H9 (cell line): ENCODE results near the gene PFDN1. TPM values are rescaled to one million over a fixed set of nuclear protein-coding genes. Genes with fewer than 3 reads are reported as not detected.

Experiments used
- DNase-seq: peaks from one replicate; pipeline ENCODE4 v3.0.0-alpha.2; 2017
- H2AFZ ChIP-seq: one replicate; pipeline ENCODE4 v1.6.1; 2013; ENCODE audit warnings: mild to moderate bottlenecking, low read length, control low read depth, moderate library complexity
- H2AK5ac ChIP-seq: 2 replicates; pipeline ENCODE4 v1.6.1; 2013; ENCODE audit warnings: low read length, control low read depth, mixed read lengths; ENCODE audit not compliant: insufficient read length
- H2BK120ac ChIP-seq: one replicate; pipeline ENCODE4 v1.6.1; 2013; ENCODE audit warnings: low read depth, mild to moderate bottlenecking, low read length, control low read depth, inconsistent platforms; ENCODE audit not compliant: poor library complexity, severe bottlenecking
- H2BK12ac ChIP-seq: 2 replicates; pipeline ENCODE4 v1.6.1; 2013; ENCODE audit warnings: low read length, control low read depth, mixed read lengths, low read depth; ENCODE audit not compliant: insufficient read length
- H2BK15ac ChIP-seq: 2 replicates; pipeline ENCODE4 v1.6.1; 2013; ENCODE audit warnings: low read depth, low read length, control low read depth
- H2BK20ac ChIP-seq: one replicate; pipeline ENCODE4 v1.6.1; 2013; ENCODE audit warnings: low read depth, mild to moderate bottlenecking, low read length, control low read depth, inconsistent platforms; ENCODE audit not compliant: poor library complexity, severe bottlenecking
- H2BK5ac ChIP-seq: 2 replicates; pipeline ENCODE4 v1.6.1; 2013; ENCODE audit warnings: low read length, control low read depth, mixed read lengths; ENCODE audit not compliant: insufficient read length
- H3K14ac ChIP-seq: 2 replicates; pipeline ENCODE4 v1.6.1; 2013; ENCODE audit warnings: low read length, control low read depth; ENCODE audit not compliant: insufficient read depth
- H3K18ac ChIP-seq: 2 replicates; pipeline ENCODE4 v1.6.1; 2013; ENCODE audit warnings: low read depth, mild to moderate bottlenecking, mixed read lengths, low read length, control low read depth; ENCODE audit not compliant: insufficient read length
- H3K23ac ChIP-seq: 2 replicates; pipeline ENCODE4 v1.6.1; 2013; ENCODE audit warnings: low read length, control low read depth, mixed read lengths, low read depth; ENCODE audit not compliant: insufficient read length
- H3K23me2 ChIP-seq: 2 replicates; pipeline ENCODE4 v1.6.1; 2013; ENCODE audit warnings: low read depth, mild to moderate bottlenecking, mixed read lengths, low read length, control low read depth; ENCODE audit not compliant: insufficient read length, poor library complexity, severe bottlenecking
- H3K27ac ChIP-seq: 2 replicates; pipeline ENCODE4 v1.5.1; 2013; ENCODE audit warnings: low read length, control low read depth, mixed read lengths, low read depth; ENCODE audit not compliant: insufficient read length
- H3K27me3 ChIP-seq: 2 replicates; pipeline ENCODE4 v1.6.1; 2013; ENCODE audit warnings: low read length, control low read depth, inconsistent platforms; ENCODE audit not compliant: insufficient read depth
- H3K4ac ChIP-seq: 2 replicates; pipeline ENCODE4 v1.6.1; 2013; ENCODE audit warnings: low read depth, mild to moderate bottlenecking, control low read depth, inconsistent platforms, low read length, moderate library complexity
- H3K4me1 ChIP-seq: 2 replicates; pipeline ENCODE4 v1.6.1; 2013; ENCODE audit warnings: low read length, control low read depth, inconsistent platforms; ENCODE audit not compliant: insufficient read depth
- H3K4me2 ChIP-seq: 2 replicates; pipeline ENCODE4 v1.6.1; 2013; ENCODE audit warnings: low read length, control low read depth, mixed read lengths; ENCODE audit not compliant: insufficient read length, insufficient read depth
- H3K56ac ChIP-seq: 2 replicates; pipeline ENCODE4 v1.6.1; 2013; ENCODE audit warnings: low read depth, mild to moderate bottlenecking, mixed read lengths, low read length, control low read depth; ENCODE audit not compliant: insufficient read length
- H3K79me1 ChIP-seq: 2 replicates; pipeline ENCODE4 v1.6.1; 2013; ENCODE audit warnings: low read depth, mild to moderate bottlenecking, moderate library complexity, low read length, control low read depth, inconsistent platforms; ENCODE audit not compliant: insufficient read depth, poor library complexity, severe bottlenecking
- H3K79me2 ChIP-seq: 2 replicates; pipeline ENCODE4 v1.6.1; 2013; ENCODE audit warnings: low read length, control low read depth, inconsistent platforms; ENCODE audit not compliant: insufficient read depth
- H3K9ac ChIP-seq: 2 replicates; pipeline ENCODE4 v1.6.1; 2013; ENCODE audit warnings: low read length, control low read depth, mixed read lengths; ENCODE audit not compliant: insufficient read length; ENCODE audit errors: extremely low read depth
- H3K9me3 ChIP-seq: one replicate; pipeline ENCODE4 v1.6.1; 2013; ENCODE audit warnings: low read depth, low read length, inconsistent platforms; ENCODE audit not compliant: control insufficient read depth
- H3T11ph ChIP-seq: one replicate; pipeline ENCODE4 v1.6.1; 2013; ENCODE audit warnings: mild to moderate bottlenecking, low read length, control low read depth, inconsistent platforms
- H4K20me1 ChIP-seq: one replicate; pipeline ENCODE4 v1.6.1; 2013; ENCODE audit not compliant: control insufficient read depth, insufficient read length, insufficient read depth
- H4K5ac ChIP-seq: 2 replicates; pipeline ENCODE4 v1.6.1; 2013; ENCODE audit warnings: low read depth, mild to moderate bottlenecking, mixed read lengths, low read length, control low read depth; ENCODE audit not compliant: insufficient read length
- H4K8ac ChIP-seq: replicated peaks from 2 replicates; pipeline ENCODE4 v1.6.1; 2013; ENCODE audit warnings: low read length, control low read depth, mixed read lengths, low read depth; ENCODE audit not compliant: insufficient read length
- H4K91ac ChIP-seq: 2 replicates; pipeline ENCODE4 v1.6.1; 2013; ENCODE audit warnings: low read depth, mild to moderate bottlenecking, moderate library complexity, mixed read lengths, low read length, control low read depth; ENCODE audit not compliant: insufficient read length
- H3K27ac Mint-ChIP-seq, 3 experiments: 2 replicates in 2 of 3; 3 replicates in 1 of 3; pipeline ENCODE4 v1.8.0; 2020 to 2021; ENCODE audit warnings: mixed read lengths in 3 of 3, mild to moderate bottlenecking in 1 of 3, moderate library complexity in 1 of 3
- H3K27me3 Mint-ChIP-seq: 2 replicates; pipeline ENCODE4 v1.8.0; 2021; ENCODE audit warnings: low read depth, mild to moderate bottlenecking, moderate library complexity, mixed read lengths
- H3K36me3 Mint-ChIP-seq, 3 experiments: 2 replicates in 2 of 3; 3 replicates in 1 of 3; pipeline ENCODE4 v1.8.0; 2020 to 2021; ENCODE audit warnings: low read depth in 3 of 3, mixed read lengths in 3 of 3; ENCODE audit not compliant: insufficient read depth in 1 of 3
- H3K4me1 Mint-ChIP-seq, 2 experiments: 2 replicates each; pipeline ENCODE4 v1.8.0; 2020; ENCODE audit warnings: mixed read lengths in 2 of 2
- H3K4me3 Mint-ChIP-seq, 2 experiments: 2 replicates in 1 of 2; 3 replicates in 1 of 2; pipeline ENCODE4 v1.8.0; 2020 to 2021; ENCODE audit warnings: mild to moderate bottlenecking in 2 of 2, mixed read lengths in 2 of 2, moderate library complexity in 1 of 2
- H3K9me3 Mint-ChIP-seq, 2 experiments: 2 replicates in 1 of 2; 3 replicates in 1 of 2; pipeline ENCODE4 v1.8.0; 2020; ENCODE audit warnings: mild to moderate bottlenecking in 2 of 2, mixed read lengths in 2 of 2, moderate library complexity in 1 of 2
- CTCF ChIP-seq: fragments of 200-600 bp; sonication (generic); conservative IDR thresholded peaks from 3 replicates; pipeline ENCODE4 v1.8.0; 2021; ENCODE audit warnings: antibody characterized with exemption, mild to moderate bottlenecking
- WGBS: extraction: QIAGEN DNeasy Blood & Tissue Kit; methylation state at CpG from one replicate; pipeline ENCODE4 v1.1.7; 2013; ENCODE audit warnings: missing lambda C conversion rate, low lambda C conversion rate, mixed read lengths; ENCODE audit not compliant: insufficient read length; ENCODE audit errors: extremely low coverage; 5-methylcytosine and 5-hydroxymethylcytosine counted together
- total RNA-seq: library from RNA; stranded (reverse); gene quantifications from 2 replicates; pipeline ENCODE4 v1.2.1, GENCODE V29; 2021

PFDN1 gene
- total RNA-seq, 1 experiment from 2014 or later, result 58.3 TPM

GRCh38 chr5:140287801-140288521 is 14.9 kb downstream of the PFDN1 start:
- H4K20me1 ChIP-seq, result no peaks in the 10 kb centered on the region
- no peaks in the 10 kb centered on the region for H3K9me3 Mint-ChIP-seq

More at GRCh38 chr5:140287801-140288521, 14.9 kb downstream of the PFDN1 start:
- Histone ChIP-seq H3K14ac (no peak overlapping the region), H3K4me1 (no peaks in the 10 kb centered on the region), H3K79me2 (peaks cover 5% of the 10 kb centered on the region; the same call in 1 of the 2 replicates), H3K56ac (no peak overlapping the region), H3K4me2 (no peak overlapping the region), H3K9ac (no peak overlapping the region), H3K23ac (no peak overlapping the region), H4K5ac (no peak overlapping the region), H2BK20ac (no peak overlapping the region), H3K79me1 (no peaks in the 10 kb centered on the region), H3T11ph (no peak overlapping the region), H2BK12ac (no peak overlapping the region), H2BK120ac (no peak overlapping the region), H3K18ac (no peak overlapping the region), H2AFZ (no peak overlapping the region), H2BK15ac (no peak overlapping the region), H2AK5ac (no peak overlapping the region), H3K27me3 (no peaks in the 10 kb centered on the region), H3K23me2 (no peaks in the 10 kb centered on the region), H4K8ac (no peak overlapping the region), H3K9me3 (no peaks in the 10 kb centered on the region), H2BK5ac (no peak overlapping the region), H3K4ac (no peak overlapping the region), H3K27ac (no peak overlapping the region), H4K91ac (no peak overlapping the region)
- Mint-ChIP-seq H3K4me1 (no peaks in the 10 kb centered on the region), H3K4me3 (no peak overlapping the region), H3K27me3 (no peaks in the 10 kb centered on the region), H3K36me3 (no peaks in the 10 kb centered on the region), H3K27ac (no peak overlapping the region)
- WGBS, result no CpG with 5 or more reads among the region's 7 CpGs
- no peak for TF ChIP-seq CTCF
- no peak for DNase-seq
